SK-N-SH (cell line): ENCODE data around the gene ZNF532. TPM values are rescaled to one million over a fixed set of nuclear protein-coding genes. Genes with fewer than 3 reads are reported as not detected.
"Not testable (repeated sequence)": the region's sequence is repeated elsewhere in the genome, so short reads cannot be mapped to it uniquely, and the experiment has no call there.

ENCODE experiments used
- CTCF ChIA-PET: fragments of 300-600, 350-600 bp; formaldehyde crosslinking; extraction: SDS; loops from one replicate; lab custom pipeline; 2021; lab: Yijun Ruan, JAX
- POLR2A ChIA-PET: fragments of 350-600 bp; sonication (Branson Sonifier 250); formaldehyde crosslinking; extraction: SDS; loops from one replicate; lab custom pipeline; 2020; ENCODE audit warnings: antibody characterized with exemption, inconsistent platforms; lab: Yijun Ruan, JAX
- DNase-seq: peaks from one replicate; pipeline ENCODE4 v3.0.0; 2012
- H2AFZ ChIP-seq: fragments of 200-600 bp; sonication (generic); 2 replicates; pipeline ENCODE4 v1.8.1; 2016; ENCODE audit warnings: antibody characterized with exemption, mild to moderate bottlenecking, low read depth
- H3F3A ChIP-seq: fragments of 200-600 bp; sonication (generic); replicated peaks from 2 replicates; pipeline ENCODE3; 2016; ENCODE audit warnings: antibody characterized with exemption, mild to moderate bottlenecking; ENCODE audit not compliant: insufficient read depth
- H3K27ac ChIP-seq, 2 experiments: fragments of 200-500 bp in 1 of 2; fragments of 200-600 bp in 1 of 2; sonication (Bioruptor generic) in 1 of 2; sonication (generic), shearing (Covaris generic) in 1 of 2; 2 replicates each; pipeline versions ENCODE4 v1.5.1 to v1.6.1; 2014 to 2016; ENCODE audit warnings: low read depth in 2 of 2, inconsistent platforms in 1 of 2, low read length in 1 of 2, mild to moderate bottlenecking in 1 of 2, mixed read lengths in 1 of 2
- H3K27me3 ChIP-seq: fragments of 200-600 bp; sonication (generic), shearing (Covaris generic); 2 replicates; pipeline ENCODE4 v1.6.1; 2016; ENCODE audit warnings: mixed run types; ENCODE audit not compliant: insufficient read depth
- H3K36me3 ChIP-seq, 2 experiments: fragments of 200-500 bp in 1 of 2; fragments of 200-600 bp in 1 of 2; sonication (Bioruptor generic) in 1 of 2; sonication (generic) in 1 of 2; replicated peaks in 1 of 2; 2 replicates each; pipeline versions ENCODE3 to v1.5.1; 2014 to 2016; ENCODE audit warnings: low read length in 1 of 2, mild to moderate bottlenecking in 1 of 2; ENCODE audit not compliant: insufficient read depth in 2 of 2, control insufficient read depth in 1 of 2
- H3K4me1 ChIP-seq, 2 experiments: fragments of 200-500 bp in 1 of 2; fragments of 200-600 bp in 1 of 2; sonication (Bioruptor generic) in 1 of 2; sonication (generic), shearing (Covaris generic) in 1 of 2; 2 replicates each; pipeline versions ENCODE4 v1.5.1 to v1.6.1; 2014 to 2016; ENCODE audit warnings: low read depth in 1 of 2, low read length in 1 of 2, mixed run types in 1 of 2; ENCODE audit not compliant: insufficient read depth in 2 of 2, control insufficient read depth in 1 of 2
- H3K4me2 ChIP-seq: fragments of 200-600 bp; sonication (generic), shearing (Covaris generic); 2 replicates; pipeline ENCODE4 v1.6.1; 2017; ENCODE audit warnings: mixed run types
- H3K4me3 ChIP-seq, 2 experiments: fragments of 200-500 bp in 1 of 2; fragments of 200-600 bp in 1 of 2; sonication (Bioruptor generic) in 1 of 2; sonication (generic), shearing (Covaris generic) in 1 of 2; 2 replicates each; pipeline versions ENCODE4 v1.5.1 to v1.8.1; 2014 to 2016; ENCODE audit warnings: low read depth in 2 of 2, inconsistent platforms in 1 of 2, low read length in 1 of 2, mild to moderate bottlenecking in 1 of 2, mixed read lengths in 1 of 2, moderate library complexity in 1 of 2
- H3K79me2 ChIP-seq: fragments of 200-600 bp; sonication (generic); 2 replicates; pipeline ENCODE4 v1.8.1; 2017; ENCODE audit warnings: mild to moderate bottlenecking; ENCODE audit not compliant: insufficient read depth
- H3K9ac ChIP-seq: fragments of 200-600 bp; sonication (generic); 2 replicates; pipeline ENCODE4 v1.6.1; 2017; ENCODE audit warnings: mixed run types
- H3K9me2 ChIP-seq: fragments of 200-600 bp; sonication (generic); 2 replicates; pipeline ENCODE4 v1.6.1; 2017; ENCODE audit warnings: mixed run types
- H3K9me3 ChIP-seq: fragments of 200-600 bp; sonication (generic); 2 replicates; pipeline ENCODE4 v1.6.1; 2017; ENCODE audit warnings: mixed run types, mild to moderate bottlenecking, moderate library complexity
- H4K20me1 ChIP-seq: fragments of 200-600 bp; sonication (generic); 2 replicates; pipeline ENCODE4 v1.6.1; 2017; ENCODE audit warnings: mild to moderate bottlenecking, mixed run types; ENCODE audit not compliant: insufficient read depth
- EP300 ChIP-seq, 2 experiments: IDR thresholded peaks; 2 replicates each; pipeline versions ENCODE4 v1.4.0 to v1.6.1; 2012; ENCODE audit warnings: borderline replicate concordance in 1 of 2, low read depth in 1 of 2, low read length in 1 of 2
- FOSL2 ChIP-seq: IDR thresholded peaks from 2 replicates; pipeline ENCODE4 v1.4.0; 2012; ENCODE audit warnings: low read depth, mild to moderate bottlenecking, moderate library complexity, borderline replicate concordance
- FOXM1 ChIP-seq: IDR thresholded peaks from 2 replicates; pipeline ENCODE4 v1.4.0; 2012; ENCODE audit warnings: low read depth, mild to moderate bottlenecking
- GATA2 ChIP-seq: sonication (generic); formaldehyde crosslinking; IDR thresholded peaks from 2 replicates; pipeline ENCODE4 v1.5.0; 2020; ENCODE audit warnings: mild to moderate bottlenecking, missing genetic modification reagents
- MXI1 ChIP-seq: IDR thresholded peaks from 2 replicates; pipeline ENCODE4 v1.6.1; 2012; ENCODE audit warnings: mild to moderate bottlenecking, low read depth, low read length, improper control_type of control experiment
- PBX3 ChIP-seq: IDR thresholded peaks from 2 replicates; pipeline ENCODE4; 2012
- TAF1 ChIP-seq: IDR thresholded peaks from 2 replicates; pipeline ENCODE4 v1.6.1; 2012; ENCODE audit warnings: low read depth, mild to moderate bottlenecking, low read length, moderate library complexity, borderline replicate concordance
- USF1 ChIP-seq: IDR thresholded peaks from 2 replicates; pipeline ENCODE4 v1.4.0; 2012; ENCODE audit warnings: low read depth, borderline replicate concordance
- YY1 ChIP-seq: IDR thresholded peaks from 2 replicates; pipeline ENCODE4 v1.4.0; 2012; ENCODE audit warnings: low read depth, mild to moderate bottlenecking
- ZBTB33 ChIP-seq: IDR thresholded peaks from 2 replicates; pipeline ENCODE4 v1.4.0; 2012; ENCODE audit warnings: low read depth, borderline replicate concordance
- WGBS: methylation state at CpG from one replicate; pipeline ENCODE4 v1.1.6; 2017; ENCODE audit warnings: low lambda C conversion rate; 5-methylcytosine and 5-hydroxymethylcytosine counted together
- polyA plus RNA-seq, 3 experiments: library from polyadenylated mRNA; depleted of rRNA; stranded (reverse); fragments of >200 nt; gene quantifications; 2 replicates each; pipeline ENCODE4 v1.2.3, GENCODE V29; 2012

ZNF532 gene
- polyA plus RNA-seq, 1 of the 3 experiments (the other 2 are of a cell fraction): 34.7 TPM

GRCh38 chr18:58829886-58830285, 34.8 kb upstream of the ZNF532 start:
- H3K79me2 ChIP-seq, H3K9ac ChIP-seq, H3F3A ChIP-seq, POLR2A ChIA-PET, H3K4me3 ChIP-seq, H2AFZ ChIP-seq, H4K20me1 ChIP-seq, H3K27me3 ChIP-seq, H3K36me3 ChIP-seq, H3K9me2 ChIP-seq, H3K27ac ChIP-seq, DNase-seq, H3K9me3 ChIP-seq, H3K4me1 ChIP-seq, CTCF ChIA-PET, H3K4me2 ChIP-seq: not testable (repeated sequence)
- 89% methylated on average over 3 of the region's 3 CpGs for WGBS
- TF ChIP-seq GATA2 (CRISPR knock-in tag) (peak; percentile 58), MXI1 (0 out of 2 replicates have a peak, but pooled peaks have one; percentile 15), EP300 (IDR thresholded peaks at IDR 0.05; ENCODE audit: borderline replicate concordance in 1 of 2, low read depth in 1 of 2, low read length in 1 of 2) (peak in 1 of 2 experiments; percentile 23; a peak in 1 of 4 replicates)

GRCh38 chr18:58831606-58832005, 33.1 kb upstream of the ZNF532 start:
- CTCF ChIA-PET: interaction anchor here (0.8 kb wide), 1 partner anchor 238 kb away, joined by 3 read pairs; no protein-coding TSS in a partner anchor
- POLR2A ChIA-PET: interaction anchor here (0.6 kb wide), 1 partner anchor 13 kb away, joined by 3 read pairs; no protein-coding TSS in a partner anchor
- no peak overlapping the region for H3K27ac ChIP-seq
- H3K9me2 ChIP-seq: no peaks in the 10 kb centered on the region
- H3K27me3 ChIP-seq: no peaks in the 10 kb centered on the region
- no peaks in the 10 kb centered on the region for H4K20me1 ChIP-seq
- H3K4me1 ChIP-seq: no peaks in the 10 kb centered on the region
- no peaks in the 10 kb centered on the region for H3K36me3 ChIP-seq
- H3K4me2 ChIP-seq: no peak overlapping the region
- no peaks in the 10 kb centered on the region for H3K9me3 ChIP-seq
- TF ChIP-seq ZBTB33: no peak
- TF ChIP-seq FOSL2: no peak
- TF ChIP-seq USF1: no peak
- TF ChIP-seq YY1: no peak
- no peak for TF ChIP-seq EP300 (IDR thresholded peaks at IDR 0.05; ENCODE audit: borderline replicate concordance in 1 of 2, low read depth in 1 of 2, low read length in 1 of 2)
- TF ChIP-seq FOXM1: no peak
- TF ChIP-seq TAF1: no peak
- TF ChIP-seq PBX3: no peak
- no peak overlapping the region for H2AFZ ChIP-seq
- no peaks in the 10 kb centered on the region for H3K79me2 ChIP-seq
- H3K4me3 ChIP-seq: no peak overlapping the region
- H3F3A ChIP-seq: no peaks in the 10 kb centered on the region
- no peak for DNase-seq
- 59% methylated on average over 1 of the region's 1 CpG for WGBS
- H3K9ac ChIP-seq: no peak overlapping the region
